Uterus (tissue), 2 donors: ENCODE results near the gene CELA2B.

Source experiments
- POLR2A ChIP-seq, 2 donors: fragments of 450-650 bp; IDR thresholded peaks; one replicate each; pipeline ENCODE4 v1.6.1; 2016; ENCODE audit warnings: antibody characterized with exemption in 2 of 2, mild to moderate bottlenecking in 1 of 2, moderate library complexity in 1 of 2
- TF ChIP-seq, protein P1 (sequence below), 4 experiments: fragments of 200-600 bp in 2 of 4; fragments of 450-650 bp in 2 of 4; sonication (generic) in 2 of 4; IDR thresholded peaks; one replicate each; pipeline ENCODE4 v1.5.1; 2016 to 2019; ENCODE audit warnings: antibody characterized with exemption in 4 of 4, mild to moderate bottlenecking in 2 of 4, moderate library complexity in 1 of 4

DNA sequence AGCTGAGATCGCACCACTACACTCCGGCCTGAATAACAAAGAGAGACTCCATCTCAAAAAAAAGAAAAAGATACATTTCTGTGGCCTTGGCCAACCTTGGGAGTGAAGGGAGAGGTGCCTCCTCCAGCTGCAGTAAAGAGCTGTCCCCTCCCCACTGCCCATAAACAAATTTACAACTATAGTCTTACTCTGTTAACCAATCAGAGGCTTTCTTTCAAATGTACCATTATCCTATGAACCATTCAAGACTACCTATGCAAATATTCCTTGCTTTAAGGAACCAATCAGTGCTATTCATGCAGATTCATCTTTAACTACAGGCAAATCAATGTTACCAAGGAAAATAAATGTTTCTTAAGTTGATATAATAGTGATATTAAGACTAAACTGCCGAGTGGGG lies 1.0 kb downstream of the CELA2B start:
- TF ChIP-seq, protein P1, sequence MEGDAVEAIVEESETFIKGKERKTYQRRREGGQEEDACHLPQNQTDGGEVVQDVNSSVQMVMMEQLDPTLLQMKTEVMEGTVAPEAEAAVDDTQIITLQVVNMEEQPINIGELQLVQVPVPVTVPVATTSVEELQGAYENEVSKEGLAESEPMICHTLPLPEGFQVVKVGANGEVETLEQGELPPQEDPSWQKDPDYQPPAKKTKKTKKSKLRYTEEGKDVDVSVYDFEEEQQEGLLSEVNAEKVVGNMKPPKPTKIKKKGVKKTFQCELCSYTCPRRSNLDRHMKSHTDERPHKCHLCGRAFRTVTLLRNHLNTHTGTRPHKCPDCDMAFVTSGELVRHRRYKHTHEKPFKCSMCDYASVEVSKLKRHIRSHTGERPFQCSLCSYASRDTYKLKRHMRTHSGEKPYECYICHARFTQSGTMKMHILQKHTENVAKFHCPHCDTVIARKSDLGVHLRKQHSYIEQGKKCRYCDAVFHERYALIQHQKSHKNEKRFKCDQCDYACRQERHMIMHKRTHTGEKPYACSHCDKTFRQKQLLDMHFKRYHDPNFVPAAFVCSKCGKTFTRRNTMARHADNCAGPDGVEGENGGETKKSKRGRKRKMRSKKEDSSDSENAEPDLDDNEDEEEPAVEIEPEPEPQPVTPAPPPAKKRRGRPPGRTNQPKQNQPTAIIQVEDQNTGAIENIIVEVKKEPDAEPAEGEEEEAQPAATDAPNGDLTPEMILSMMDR (IDR thresholded peaks at IDR 0.05): no peak
- TF ChIP-seq POLR2A (IDR thresholded peaks at IDR 0.05): no peak
